Activated CD8-positive, alpha-beta memory T cell treated with anti-CD3 and anti-CD28 coated beads, Interleukin-2, amount 50 U/mL, for 24 hours (primary cell): ENCODE results near the gene CARS1.

Source experiments
- DNase-seq: peaks from one replicate; pipeline ENCODE4 v3.0.0-alpha.2; 2020; ENCODE audit errors: extremely low read depth

The CARS1 gene

GRCh38 chr11:2992234-2992996 lies 64.8 kb downstream of the CARS1 start, which contains the start of gene NAP1L4:
NAP1L4 (minus strand) TSS chr11:2992329; CDS start chr11:2979220, 13,109 bp downstream.
- DNase-seq: peak; percentile 92

- no peak for DNase-seq
Measured at GRCh38 chr11:2991452-2992233, 65.6 kb downstream of the CARS1 start.

- no peak for DNase-seq
Measured at GRCh38 chr11:2990617-2991451, 66.4 kb downstream of the CARS1 start.

- DNase-seq: no peak
Measured at GRCh38 chr11:2989551-2989950, 67.7 kb downstream of the CARS1 start.

- DNase-seq: no peak
Measured at GRCh38 chr11:2989006-2989405, 68.2 kb downstream of the CARS1 start.

- no peak for DNase-seq
Measured at GRCh38 chr11:2987881-2988861, 69.1 kb downstream of the CARS1 start.

- DNase-seq: no peak
Measured at GRCh38 chr11:2983908-2984307, 73.3 kb downstream of the CARS1 start.

- DNase-seq: no peak
Measured at GRCh38 chr11:2982214-2982613, 75.0 kb downstream of the CARS1 start.

- DNase-seq: no peak
Measured at GRCh38 chr11:2981130-2981529, 76.1 kb downstream of the CARS1 start.

- no peak for DNase-seq
Measured at GRCh38 chr11:2980168-2980840, 76.9 kb downstream of the CARS1 start.

GRCh38 chr11:2977113-2977512 lies 80.1 kb downstream of the CARS1 start:
- DNase-seq: no peak

- no peak for DNase-seq
Measured at GRCh38 chr11:2976294-2977063, 80.7 kb downstream of the CARS1 start.

- no peak for DNase-seq
Measured at GRCh38 chr11:2975594-2975993, 81.6 kb downstream of the CARS1 start.

GRCh38 chr11:2974272-2974671 lies 83.0 kb downstream of the CARS1 start:
- no peak for DNase-seq

GRCh38 chr11:2968341-2968900 lies 88.8 kb downstream of the CARS1 start:
- no peak for DNase-seq

- DNase-seq: no peak
Measured at GRCh38 chr11:2964782-2965181, 92.4 kb downstream of the CARS1 start.

- DNase-seq: no peak
Measured at GRCh38 chr11:2963761-2964160, 93.5 kb downstream of the CARS1 start.

GRCh38 chr11:2963112-2963754 lies 94.0 kb downstream of the CARS1 start:
- no peak for DNase-seq

GRCh38 chr11:2961080-2961479 lies 96.1 kb downstream of the CARS1 start:
- no peak for DNase-seq
